ENCODE results near the gene PPFIA1. TPM values are rescaled to one million over a fixed set of nuclear protein-coding genes. Genes with fewer than 3 reads are reported as not detected.

The PPFIA1 gene
- total and polyA plus RNA-seq, 2 of the 13 experiments (the other 11 are each of a cell fraction or from before 2014, with no cell fraction given) = 29.9 to 45.2 TPM

GRCh38 chr11:70429428-70429705 lies 158.9 kb downstream of the PPFIA1 start (continued):
- TF ChIP-seq HMGXB4 (CRISPR knock-in tag; IDR thresholded peaks at IDR 0.05; ENCODE audit: borderline replicate concordance in 1 of 2, low read depth in 1 of 2) (no peak), MZF1 (CRISPR knock-in tag; IDR thresholded peaks at IDR 0.05; ENCODE audit: borderline replicate concordance) (no peak), TEAD2 (CRISPR knock-in tag; IDR thresholded peaks at IDR 0.05) (no peak), MAFG (CRISPR knock-in tag; IDR thresholded peaks at IDR 0.05) (no peak), ZNF468 (CRISPR knock-in tag; IDR thresholded peaks at IDR 0.05) (no peak), HIVEP1 (CRISPR knock-in tag; IDR thresholded peaks at IDR 0.05) (no peak), ATF4 (CRISPR knock-in tag; IDR thresholded peaks at IDR 0.05) (no peak), ZNF317 (CRISPR knock-in tag; IDR thresholded peaks at IDR 0.05) (no peak), TSC22D2 (CRISPR knock-in tag; IDR thresholded peaks at IDR 0.05; ENCODE audit: borderline replicate concordance) (no peak), ZNF83 (CRISPR knock-in tag; IDR thresholded peaks at IDR 0.05; ENCODE audit: borderline replicate concordance) (no peak)

Data from HepG2 (cell line).